ENCODE data around the gene KLHL29.

The KLHL29 gene

GRCh38 chr2:23529659-23530058 lies 144.7 kb downstream of the KLHL29 start:
- no peak for TF ChIP-seq CTCF (IDR thresholded peaks at IDR 0.05)

DNA sequence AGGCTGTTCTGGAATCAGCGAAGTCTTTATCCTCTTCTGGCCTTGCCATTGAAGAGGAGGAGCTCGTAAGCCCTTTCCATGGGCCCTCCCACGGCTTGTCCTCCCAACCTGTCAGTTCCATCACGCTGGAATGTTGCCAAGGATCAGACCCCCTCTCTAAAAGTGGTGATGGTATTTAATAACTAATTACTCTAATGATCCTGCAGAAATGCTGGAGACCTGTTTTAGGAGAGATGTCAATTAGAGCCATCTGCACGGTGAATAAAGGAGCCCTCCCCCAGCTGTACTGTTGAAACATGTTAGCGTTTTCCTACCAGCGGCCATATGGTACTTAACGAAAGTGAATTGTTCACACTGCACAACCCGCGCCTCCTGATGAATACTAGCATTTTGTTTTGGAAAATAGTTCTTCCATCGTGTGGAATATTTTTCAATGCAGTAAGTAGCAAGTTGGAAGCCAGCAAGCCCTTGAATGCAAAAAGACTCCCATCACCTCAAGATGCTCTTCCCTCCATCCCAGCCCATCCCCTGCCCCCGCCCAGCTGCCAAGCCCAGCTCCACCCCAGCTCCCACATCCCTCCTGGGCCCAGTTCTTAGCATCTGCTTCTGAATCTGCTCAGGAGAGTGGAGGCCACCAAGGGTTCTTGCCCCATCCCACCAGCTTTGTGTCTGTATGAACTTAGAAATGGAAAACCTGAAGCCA lies 145.4 kb downstream of the KLHL29 start:
- TF ChIP-seq CTCF (IDR thresholded peaks at IDR 0.05), result no peak

DNA sequence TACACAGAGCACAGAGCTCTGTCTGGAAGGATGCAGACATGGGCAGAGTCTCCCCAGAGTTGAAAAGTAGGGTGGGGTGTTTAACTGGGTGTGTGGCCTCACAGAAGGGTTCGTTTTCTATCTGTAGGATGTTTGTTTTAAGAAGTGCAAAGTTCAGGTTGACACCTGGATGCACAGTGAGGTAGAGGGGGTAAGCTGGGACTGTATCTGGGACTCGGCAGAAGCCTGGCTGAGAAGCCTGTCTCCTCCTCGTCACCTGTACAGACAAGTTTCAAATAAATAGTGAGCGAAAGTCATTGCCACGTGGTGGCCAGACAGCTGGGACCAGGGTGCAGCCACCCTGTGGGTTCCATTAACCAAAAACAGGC lies 145.9 kb downstream of the KLHL29 start:
- TF ChIP-seq CTCF (IDR thresholded peaks at IDR 0.05), result no peak

DNA sequence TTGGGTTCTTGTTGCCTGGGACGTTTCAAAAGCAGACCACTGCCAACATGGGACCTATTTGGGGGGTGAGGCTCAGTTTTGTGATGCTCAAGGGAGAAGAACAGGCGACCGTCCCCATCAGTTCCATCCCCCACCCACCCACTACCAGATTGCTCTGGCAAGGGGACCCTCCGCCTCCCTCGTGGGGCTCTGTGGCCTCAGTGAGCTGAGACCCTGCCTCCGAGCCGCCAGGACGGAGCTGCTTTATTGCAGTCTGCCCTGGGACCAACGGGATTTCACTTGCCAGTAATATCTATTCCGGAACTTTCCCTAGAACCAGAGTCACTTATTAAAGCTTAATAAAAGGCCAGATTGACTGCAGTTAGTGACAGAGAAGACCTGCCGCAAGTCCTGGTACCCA lies 146.3 kb downstream of the KLHL29 start:
- no peak for TF ChIP-seq CTCF (IDR thresholded peaks at IDR 0.05)

DNA sequence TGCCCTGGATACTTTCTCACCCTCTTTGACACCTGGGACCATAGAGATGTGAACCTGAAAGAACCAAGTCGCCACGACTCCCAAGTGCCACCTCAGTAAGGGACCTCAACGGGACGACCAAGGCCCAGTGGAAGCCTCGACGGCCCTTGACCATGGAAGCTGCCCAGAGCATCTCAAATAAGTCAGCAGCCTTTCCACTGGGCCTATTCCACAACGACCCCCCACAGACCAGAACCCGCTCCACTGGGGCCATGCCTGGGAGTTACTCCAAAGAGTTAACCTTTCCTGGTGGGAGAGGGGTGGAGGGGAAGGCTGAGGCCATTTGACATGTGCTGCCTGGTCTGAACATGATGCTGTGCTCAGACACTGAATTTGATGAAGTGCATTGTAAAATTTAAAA lies 146.9 kb downstream of the KLHL29 start:
- TF ChIP-seq CTCF (IDR thresholded peaks at IDR 0.05), result no peak

- TF ChIP-seq CTCF (IDR thresholded peaks at IDR 0.05), result no peak
Measured at GRCh38 chr2:23532391-23533337, 147.7 kb downstream of the KLHL29 start.

GRCh38 chr2:23533338-23533695 lies 148.3 kb downstream of the KLHL29 start:
- no peak for TF ChIP-seq CTCF (IDR thresholded peaks at IDR 0.05)

Data from LNCAP (cell line).